GM20000 (cell line): ENCODE measurements around the gene ZNF674.

Experiments
- DNase-seq: peaks from one replicate; pipeline ENCODE4 v3.0.0; 2012; ENCODE audit warnings: low spot score
- CTCF ChIP-seq: IDR thresholded peaks from 2 replicates; pipeline ENCODE4 v1.5.1; 2012; ENCODE audit warnings: mild to moderate bottlenecking, control low read depth; ENCODE audit errors: extremely low read depth, missing control alignments

ZNF674 gene

DNA sequence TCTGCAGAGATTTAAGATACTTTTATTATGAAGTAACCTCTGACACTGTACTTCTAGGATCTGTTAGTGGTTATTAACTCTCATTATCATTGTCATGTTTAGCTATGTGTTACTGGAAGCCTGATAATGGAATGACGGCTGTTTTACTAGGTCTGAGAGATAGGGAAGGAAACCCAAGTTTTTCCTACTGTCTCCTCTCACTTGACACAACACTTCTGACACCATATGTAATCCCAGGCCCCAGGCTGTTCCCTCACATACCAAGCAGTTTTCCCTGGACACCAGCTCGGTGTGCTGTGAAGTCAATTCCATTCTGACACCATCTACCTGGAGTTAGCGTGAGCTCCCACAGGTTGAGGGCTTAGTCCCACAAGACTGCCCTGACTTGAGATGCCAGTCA lies 85.6 kb downstream of the ZNF674 start:
- TF ChIP-seq CTCF: no peak
- DNase-seq: no peak

DNA sequence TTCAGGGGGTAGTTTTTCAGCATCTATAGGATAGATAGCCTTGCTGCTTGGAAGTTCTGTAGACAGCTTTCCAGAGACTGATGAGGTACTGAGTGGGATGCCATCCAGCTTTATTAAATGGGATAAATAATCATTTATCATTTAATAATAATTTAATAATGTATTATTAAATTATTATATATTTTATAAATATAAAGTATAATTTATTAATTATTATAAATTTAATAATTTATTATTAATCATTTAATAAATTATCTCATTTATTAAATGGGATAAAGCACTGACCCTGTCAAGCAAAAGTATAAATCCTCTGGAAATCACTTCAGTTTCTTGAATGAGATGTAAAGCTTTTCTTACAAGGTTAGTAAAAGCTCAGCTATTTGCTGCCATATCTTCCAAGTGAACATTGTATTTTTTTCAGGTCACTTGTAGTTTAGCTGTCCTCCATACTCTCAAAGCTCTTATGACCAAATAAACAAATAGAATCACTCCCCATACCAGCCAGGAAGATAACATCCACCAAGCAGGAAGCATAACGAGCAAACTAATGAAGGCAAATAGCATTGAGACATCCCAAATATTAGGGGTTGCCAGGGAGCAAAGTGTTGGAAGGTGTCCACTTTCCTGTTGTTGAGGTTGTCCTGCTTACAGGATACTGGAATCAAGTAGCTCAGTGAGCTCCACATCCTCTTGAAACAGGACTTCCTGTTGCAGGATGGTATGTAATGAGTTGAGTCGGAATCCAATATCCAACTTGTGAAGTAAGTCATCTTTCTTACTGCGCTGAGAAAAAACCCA lies 88.9 kb downstream of the ZNF674 start:
- no peak for TF ChIP-seq CTCF
- DNase-seq: no peak
